ENCODE data around the gene MTMR3.
A peak's percentile ranks its signal among the peaks of the same experiment; 100 is the strongest.

Gene MTMR3

DNA sequence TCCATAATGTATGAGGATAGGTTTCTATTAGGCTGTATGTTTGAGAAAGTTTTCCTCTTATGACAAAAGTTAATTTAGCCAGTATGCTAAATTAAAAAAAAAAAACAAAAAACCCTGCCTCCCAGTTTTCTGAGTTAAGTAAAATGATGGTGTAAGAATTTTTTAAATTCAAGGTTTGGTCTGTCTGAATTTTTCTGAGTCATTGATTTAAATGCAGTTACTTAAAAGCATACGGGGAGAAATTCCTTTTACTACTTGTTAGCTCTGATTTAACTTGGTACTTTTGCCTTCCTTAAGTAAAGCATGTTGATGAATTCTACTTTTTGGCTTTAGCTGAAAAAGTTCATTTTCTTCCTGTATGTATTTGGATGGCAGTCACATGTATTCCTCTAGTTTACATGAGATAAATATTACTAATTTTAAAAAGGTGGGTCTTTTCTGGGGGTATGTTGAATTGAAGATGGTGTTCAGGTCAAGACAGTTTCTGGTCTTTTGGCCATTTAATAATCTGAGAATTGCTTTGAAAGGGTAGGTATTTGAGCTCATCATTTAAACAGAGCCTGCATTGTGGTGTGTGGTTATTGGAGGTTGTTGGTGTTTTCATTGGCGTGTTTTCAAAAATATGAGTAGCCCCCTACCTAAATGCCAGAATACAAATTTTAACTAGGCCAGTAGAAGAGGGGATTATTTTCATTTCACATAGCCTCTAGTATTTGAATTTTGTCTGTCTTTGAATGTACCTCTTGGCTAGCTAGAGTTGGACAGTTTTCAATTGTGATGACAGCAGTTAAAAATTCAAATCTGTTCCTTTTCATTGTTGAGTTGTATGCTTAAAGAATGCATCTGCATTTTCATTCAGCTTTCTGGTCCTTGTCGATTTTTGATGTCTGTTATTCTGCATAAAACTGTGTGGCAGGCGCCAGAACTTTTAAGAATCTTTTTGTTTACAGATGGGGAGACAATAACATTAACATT is 64.7 kb downstream of the MTMR3 start:
- no peak overlapping the region for H3K4me3 ChIP-seq (ENCODE audit: low read length)
- TF ChIP-seq, protein P1, sequence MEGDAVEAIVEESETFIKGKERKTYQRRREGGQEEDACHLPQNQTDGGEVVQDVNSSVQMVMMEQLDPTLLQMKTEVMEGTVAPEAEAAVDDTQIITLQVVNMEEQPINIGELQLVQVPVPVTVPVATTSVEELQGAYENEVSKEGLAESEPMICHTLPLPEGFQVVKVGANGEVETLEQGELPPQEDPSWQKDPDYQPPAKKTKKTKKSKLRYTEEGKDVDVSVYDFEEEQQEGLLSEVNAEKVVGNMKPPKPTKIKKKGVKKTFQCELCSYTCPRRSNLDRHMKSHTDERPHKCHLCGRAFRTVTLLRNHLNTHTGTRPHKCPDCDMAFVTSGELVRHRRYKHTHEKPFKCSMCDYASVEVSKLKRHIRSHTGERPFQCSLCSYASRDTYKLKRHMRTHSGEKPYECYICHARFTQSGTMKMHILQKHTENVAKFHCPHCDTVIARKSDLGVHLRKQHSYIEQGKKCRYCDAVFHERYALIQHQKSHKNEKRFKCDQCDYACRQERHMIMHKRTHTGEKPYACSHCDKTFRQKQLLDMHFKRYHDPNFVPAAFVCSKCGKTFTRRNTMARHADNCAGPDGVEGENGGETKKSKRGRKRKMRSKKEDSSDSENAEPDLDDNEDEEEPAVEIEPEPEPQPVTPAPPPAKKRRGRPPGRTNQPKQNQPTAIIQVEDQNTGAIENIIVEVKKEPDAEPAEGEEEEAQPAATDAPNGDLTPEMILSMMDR (conservative IDR thresholded peaks at IDR 0.05; ENCODE audit: low read length): no peak
- peak; percentile 49 for DNase-seq (ENCODE audit: low read depth)

DNA sequence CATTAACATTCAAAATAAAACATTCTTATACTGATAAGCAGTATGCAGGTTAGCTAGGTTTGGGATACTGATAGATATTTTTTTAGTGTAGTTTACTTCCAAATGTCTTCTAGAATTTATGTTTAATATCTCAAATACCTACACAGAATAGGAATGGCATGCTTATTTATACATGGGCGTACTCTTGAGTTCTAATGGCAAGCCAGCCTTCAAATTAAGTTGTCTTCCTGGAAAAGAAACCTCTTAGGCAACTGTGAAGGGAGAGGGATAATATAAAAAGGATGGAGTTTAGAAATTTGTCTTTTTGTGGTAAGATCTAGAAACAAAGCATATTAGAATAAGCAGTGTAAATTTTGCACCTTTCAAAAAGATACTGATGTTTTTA is 65.4 kb downstream of the MTMR3 start:
- H3K4me3 ChIP-seq (ENCODE audit: low read length): no peak overlapping the region
- no peak for DNase-seq (ENCODE audit: low read depth)
- TF ChIP-seq, protein P1 (conservative IDR thresholded peaks at IDR 0.05; ENCODE audit: low read length): no peak

DNA sequence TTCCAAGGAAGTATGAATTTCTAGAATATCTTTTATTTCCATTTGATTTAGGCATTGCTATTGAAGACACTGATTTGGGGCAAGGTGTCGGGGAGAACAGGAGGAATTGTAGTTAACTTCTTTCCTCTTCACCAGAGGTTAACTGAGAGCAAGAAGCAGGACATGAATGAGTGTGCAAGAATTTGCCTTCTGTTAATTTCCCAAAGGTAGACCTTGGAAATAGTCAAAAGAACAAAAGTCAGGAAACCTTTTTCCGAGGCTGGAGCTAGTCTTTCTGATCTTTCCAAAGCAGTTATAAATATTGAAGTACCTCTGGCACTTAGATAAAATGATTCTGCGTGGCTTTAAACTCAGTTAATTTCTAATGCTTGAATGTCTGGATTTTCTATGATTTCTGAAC is 66.9 kb downstream of the MTMR3 start:
- H3K4me3 ChIP-seq (ENCODE audit: low read length): no peak overlapping the region
- TF ChIP-seq, protein P1 (conservative IDR thresholded peaks at IDR 0.05; ENCODE audit: low read length): no peak
- no peak for DNase-seq (ENCODE audit: low read depth)

DNA sequence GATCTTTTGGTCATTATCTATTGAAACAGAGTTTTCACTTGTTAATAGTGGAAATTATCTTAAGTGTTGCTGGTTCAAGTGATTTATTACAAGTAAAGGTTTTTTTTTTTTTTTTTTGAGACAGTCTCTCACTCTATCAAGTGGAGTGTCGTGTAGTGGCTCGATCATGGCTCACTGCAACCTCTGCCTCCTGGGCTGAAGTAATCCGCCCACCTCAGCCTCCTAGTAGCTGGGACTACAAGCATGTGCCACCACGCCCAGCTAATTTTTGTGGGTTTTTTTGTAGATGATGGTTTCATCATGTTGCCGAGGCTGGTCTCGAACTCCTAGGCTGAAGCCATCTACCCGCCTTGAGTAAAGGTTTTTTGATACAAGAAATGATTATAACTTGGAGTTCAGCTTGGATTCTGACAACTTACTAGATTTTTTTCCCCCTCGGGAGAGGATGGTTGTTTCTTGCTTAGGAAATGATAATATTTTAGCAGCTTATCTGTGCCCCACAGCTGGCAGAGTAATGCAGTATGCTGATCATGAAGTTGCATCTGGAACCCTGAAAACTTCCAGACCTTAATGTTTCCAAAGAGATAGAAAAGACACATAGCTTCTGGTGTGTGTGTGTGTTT is 68.9 kb downstream of the MTMR3 start:
- DNase-seq (ENCODE audit: low read depth): peak; percentile 16
- no peak overlapping the region for H3K4me3 ChIP-seq (ENCODE audit: low read length)
- TF ChIP-seq, protein P1 (conservative IDR thresholded peaks at IDR 0.05; ENCODE audit: low read length): no peak

DNA sequence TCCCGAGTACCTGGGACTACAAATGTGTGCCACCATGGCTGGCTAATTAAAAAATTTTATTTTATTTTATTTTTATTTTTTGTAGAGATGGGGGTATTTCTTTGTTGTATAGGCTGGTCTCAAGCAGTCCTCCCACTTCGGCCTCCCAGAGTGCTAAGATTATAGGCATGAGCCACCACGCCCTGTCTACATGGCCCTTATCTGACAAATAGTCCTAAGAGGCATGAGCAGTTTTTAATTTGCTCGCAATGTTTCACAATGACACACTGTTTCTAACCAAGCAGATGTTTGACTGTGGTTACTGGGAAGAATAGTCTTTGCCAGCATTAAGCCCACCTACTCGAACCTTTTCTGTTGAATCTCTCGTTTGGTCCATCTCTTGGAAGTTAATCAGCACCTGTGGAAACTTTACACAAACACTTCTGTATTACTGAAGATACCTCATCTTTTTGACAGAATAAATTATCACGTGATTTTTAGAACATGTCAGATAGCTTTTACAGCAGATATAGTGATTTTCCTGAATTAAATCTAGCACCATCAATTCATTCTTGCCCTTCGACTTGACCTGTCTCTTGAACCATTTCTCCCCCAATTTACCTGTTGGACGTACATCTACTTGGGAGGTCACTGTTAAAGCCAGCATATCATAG is 71.4 kb downstream of the MTMR3 start:
- DNase-seq (ENCODE audit: low read depth): no peak
- TF ChIP-seq, protein P1 (conservative IDR thresholded peaks at IDR 0.05; ENCODE audit: low read length): no peak

DNA sequence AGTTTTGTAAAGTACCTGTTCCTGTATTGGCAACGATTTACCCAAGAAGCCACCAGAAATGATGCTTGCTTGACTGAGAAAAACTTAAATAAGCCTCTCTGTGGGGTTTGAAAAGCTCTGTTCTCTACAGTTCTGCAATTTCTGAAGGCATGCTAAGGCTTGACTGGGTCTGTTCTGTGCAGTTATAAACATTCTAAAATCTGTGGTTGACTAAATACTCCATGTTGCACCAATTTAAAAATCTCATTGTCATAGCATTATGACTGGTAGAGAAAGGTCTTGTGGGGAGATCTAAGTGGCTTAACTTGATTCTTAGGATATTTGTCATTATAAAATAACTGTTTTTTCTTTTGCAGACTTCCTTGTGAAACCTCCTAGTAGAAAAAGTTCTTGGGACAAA is 73.7 kb downstream of the MTMR3 start:
- TF ChIP-seq, protein P1 (conservative IDR thresholded peaks at IDR 0.05; ENCODE audit: low read length): no peak
- DNase-seq (ENCODE audit: low read depth): peak; percentile 20

More for the DNA sequence above, 71.4 kb downstream of the MTMR3 start:
- H3K4me3 ChIP-seq (ENCODE audit: low read length): no peak overlapping the region

More for the DNA sequence above, 73.7 kb downstream of the MTMR3 start:
- H3K4me3 ChIP-seq (ENCODE audit: low read length): no peak overlapping the region

Data from AG10803 (cell line).